ENCODE results near the gene TMTC3. TPM values are rescaled to one million over a fixed set of nuclear protein-coding genes. Genes with fewer than 3 reads are reported as not detected.

TMTC3 gene
- total and polyA plus RNA-seq, 2 donors (not counting 3 experiments of a cell fraction or from before 2014, with no cell fraction given) = 7.8 to 36.5 TPM

DNA sequence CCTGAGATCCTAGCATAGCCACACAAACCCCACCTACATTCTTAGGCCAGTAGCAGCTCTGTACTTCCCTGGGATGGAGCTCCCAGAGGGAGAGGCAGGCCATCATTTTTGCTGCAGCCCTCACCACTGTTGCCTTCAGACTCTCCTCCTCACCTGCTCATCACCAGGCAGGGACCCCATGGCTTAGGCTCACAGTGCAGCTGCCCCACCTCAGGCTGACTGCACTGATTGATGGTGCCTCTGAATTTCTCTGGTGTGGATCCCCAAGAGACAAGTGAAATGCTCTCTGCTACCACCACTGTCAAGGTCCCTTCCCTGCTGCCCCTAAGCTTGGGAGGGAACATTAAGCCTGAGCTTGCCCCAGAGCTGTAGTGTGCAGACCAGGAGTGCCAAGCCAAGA, 76.2 kb downstream of the TMTC3 start:
- Histone ChIP-seq H3K79me2 (ENCODE audit: control insufficient read depth, insufficient read depth, low read length) (no peaks in the 10 kb centered on the region), H3K4me1 (ENCODE audit: control insufficient read depth, extremely low read depth, insufficient read depth, low read length) (no peaks in the 10 kb centered on the region), H4K20me1 (replicated peaks; ENCODE audit: control insufficient read depth, extremely low read depth, insufficient read depth, low read length) (no peaks in the 10 kb centered on the region), H3K9ac (replicated peaks; ENCODE audit: extremely low read depth, insufficient read depth, low read length) (no peak overlapping the region), H3K4me2 (ENCODE audit: insufficient read depth, low read length) (no peak overlapping the region), H2AFZ (ENCODE audit: low read depth, low read length) (no peak overlapping the region), H3K27me3 (ENCODE audit: control insufficient read depth in 2 of 2, insufficient read depth in 2 of 2, low read length in 2 of 2) (no peaks in the 10 kb centered on the region), H3K27ac (ENCODE audit: insufficient read depth, low read depth, low read length) (no peak overlapping the region), H3K36me3 (ENCODE audit: control insufficient read depth in 2 of 2, extremely low read depth in 1 of 2, insufficient read depth in 2 of 2, low read length in 2 of 2) (no peaks in the 10 kb centered on the region), H3K9me1 (replicated peaks; ENCODE audit: control insufficient read depth, extremely low read depth, insufficient read depth, low read length) (no peaks in the 10 kb centered on the region), H3K4me3 (replicated peaks in 1 of 3; ENCODE audit: insufficient read depth in 1 of 3, low read depth in 1 of 3, low read length in 3 of 3) (no peak overlapping the region), H3K9me3 (replicated peaks; ENCODE audit: control insufficient read depth, insufficient read depth, low read length) (no peaks in the 10 kb centered on the region)
- intact Hi-C loops (cut with micrococcal nuclease) (no loop called here), dilution Hi-C loops (cut with MboI; ENCODE audit: extremely low pct_ligation_motif_present, low sequenced_read_pairs) (no loop called here)
- CTCF ChIA-PET = interaction anchor here (0.9 to 1.6 kb wide), 2 partner anchors 19 to 31 kb away, joined by 3 to 4 read pairs; no protein-coding TSS in a partner anchor
- FAIRE-seq (no peak), DNase-seq (ENCODE audit: low read depth, low spot score) (no peak)
- POLR2A ChIA-PET = no interaction called here
- BruUV-seq (replicated peaks) = no TSS peak
- TF ChIP-seq MYC (IDR thresholded peaks at IDR 0.05; ENCODE audit: low read depth, low read length) = no peak
- no peak for TF ChIP-seq EZH2 (IDR thresholded peaks at IDR 0.05; ENCODE audit: borderline replicate concordance, low read depth, low read length, severe bottlenecking)
- TF ChIP-seq, protein P1, sequence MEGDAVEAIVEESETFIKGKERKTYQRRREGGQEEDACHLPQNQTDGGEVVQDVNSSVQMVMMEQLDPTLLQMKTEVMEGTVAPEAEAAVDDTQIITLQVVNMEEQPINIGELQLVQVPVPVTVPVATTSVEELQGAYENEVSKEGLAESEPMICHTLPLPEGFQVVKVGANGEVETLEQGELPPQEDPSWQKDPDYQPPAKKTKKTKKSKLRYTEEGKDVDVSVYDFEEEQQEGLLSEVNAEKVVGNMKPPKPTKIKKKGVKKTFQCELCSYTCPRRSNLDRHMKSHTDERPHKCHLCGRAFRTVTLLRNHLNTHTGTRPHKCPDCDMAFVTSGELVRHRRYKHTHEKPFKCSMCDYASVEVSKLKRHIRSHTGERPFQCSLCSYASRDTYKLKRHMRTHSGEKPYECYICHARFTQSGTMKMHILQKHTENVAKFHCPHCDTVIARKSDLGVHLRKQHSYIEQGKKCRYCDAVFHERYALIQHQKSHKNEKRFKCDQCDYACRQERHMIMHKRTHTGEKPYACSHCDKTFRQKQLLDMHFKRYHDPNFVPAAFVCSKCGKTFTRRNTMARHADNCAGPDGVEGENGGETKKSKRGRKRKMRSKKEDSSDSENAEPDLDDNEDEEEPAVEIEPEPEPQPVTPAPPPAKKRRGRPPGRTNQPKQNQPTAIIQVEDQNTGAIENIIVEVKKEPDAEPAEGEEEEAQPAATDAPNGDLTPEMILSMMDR (IDR thresholded peaks at IDR 0.05; ENCODE audit: extremely low read depth in 1 of 2, insufficient read depth in 1 of 2, low read depth in 1 of 2, low read length in 2 of 2) = no peak
- TF ChIP-seq JUN (IDR thresholded peaks at IDR 0.05; ENCODE audit: borderline replicate concordance, insufficient read depth, insufficient read length, low read depth) = no peak
- no peak for TF ChIP-seq GATA2 (IDR thresholded peaks at IDR 0.05; ENCODE audit: insufficient read depth, insufficient read length, low read depth, low read length)
- TF ChIP-seq FOS (IDR thresholded peaks at IDR 0.05; ENCODE audit: borderline replicate concordance, insufficient read depth, low read length) = no peak

Measured in endothelial cell of umbilical vein (primary cell).